Aorta (tissue), 5 donors: ENCODE measurements around the gene LRMDA. TPM values are rescaled to one million over a fixed set of nuclear protein-coding genes. Genes with fewer than 3 reads are reported as not detected.
A peak's percentile ranks its signal among the peaks of the same experiment; 100 is the strongest.
"Not testable (repeated sequence)": the region's sequence is repeated elsewhere in the genome, so short reads cannot be mapped to it uniquely, and the experiment has no call there.

Experiments used
- ATAC-seq: fragments of 200-7000 bp; cut with Tn5 transposase; one replicate; pipeline ENCODE4 v1.9.1; 2022; ENCODE audit warnings: moderate library complexity; ENCODE audit not compliant: low FRiP score
- DNase-seq, 2 donors: peaks; one replicate each; pipeline ENCODE4 v3.0.0-alpha.2; 2020
- H3K27ac ChIP-seq, 2 donors: one replicate each; pipeline ENCODE4 v1.5.1; 2013; ENCODE audit warnings: low read length in 2 of 2, mild to moderate bottlenecking in 2 of 2, moderate library complexity in 2 of 2, control low read depth in 1 of 2, inconsistent platforms in 1 of 2, low read depth in 1 of 2
- H3K27me3 ChIP-seq, 2 donors: one replicate each; pipeline ENCODE4 v1.6.1; 2013; ENCODE audit warnings: control low read depth in 1 of 2, low read length in 1 of 2, mild to moderate bottlenecking in 1 of 2, moderate library complexity in 1 of 2; ENCODE audit not compliant: insufficient read depth in 2 of 2, control insufficient read depth in 1 of 2
- H3K36me3 ChIP-seq, 2 donors: one replicate each; pipeline ENCODE4 v1.6.1; 2013; ENCODE audit warnings: control low read depth in 1 of 2, low read length in 1 of 2, mild to moderate bottlenecking in 1 of 2; ENCODE audit not compliant: insufficient read depth in 2 of 2, control insufficient read depth in 1 of 2
- H3K4me1 ChIP-seq, 2 donors: one replicate each; pipeline ENCODE4 v1.6.1; 2013; ENCODE audit warnings: low read length in 2 of 2, control low read depth in 1 of 2, mild to moderate bottlenecking in 1 of 2, moderate library complexity in 1 of 2; ENCODE audit not compliant: insufficient read depth in 2 of 2, control insufficient read depth in 1 of 2
- H3K4me3 ChIP-seq, 2 donors: one replicate each; pipeline ENCODE4 v1.5.1; 2013; ENCODE audit warnings: low read length in 2 of 2, control low read depth in 1 of 2, mild to moderate bottlenecking in 1 of 2
- H3K9me3 ChIP-seq: one replicate; pipeline ENCODE4 v1.6.1; 2013; ENCODE audit warnings: mild to moderate bottlenecking, low read length; ENCODE audit not compliant: control insufficient read depth
- WGBS, 2 donors: extraction: QIAGEN DNeasy Blood & Tissue Kit; methylation state at CpG; one replicate each; pipeline ENCODE4 v1.1.7; 2013; 5-methylcytosine and 5-hydroxymethylcytosine counted together
- intact Hi-C, 2 donors: fragments of 100-400 bp; cut with DNase I; formaldehyde crosslinking; loops; one replicate each; pipeline versions ENCODE4 v1.14.2 to v1.15.0; 2022
- polyA plus RNA-seq, 2 donors: library from polyadenylated mRNA; stranded (reverse); fragments of 200-250 nt; gene quantifications; one replicate each; pipeline ENCODE4 v1.2.3, GENCODE V29; 2013
- total RNA-seq, 2 donors: library from RNA; stranded (reverse); fragmentation: NEBNext Ultra II Directional; extraction: Animal tissue kit (Norgen Biotek cat#: 25700); gene quantifications; one replicate each; pipeline ENCODE4 v1.2.1, GENCODE V29; 2021
- donor health status: healthy with polysubstance abuse.
- donor health status: Bipolar disorder and iron deficiency.
- donor health status: DM: no; HTN: no; CAD: no.
- donor health status: DM: no; HTN: no; CAD: no.
- donor health status: DM: yes; HTN: yes; CAD: no.

The LRMDA gene
- total and polyA plus RNA-seq, 4 donors = 7.4 to 25.7 (median 14.7) TPM

DNA sequence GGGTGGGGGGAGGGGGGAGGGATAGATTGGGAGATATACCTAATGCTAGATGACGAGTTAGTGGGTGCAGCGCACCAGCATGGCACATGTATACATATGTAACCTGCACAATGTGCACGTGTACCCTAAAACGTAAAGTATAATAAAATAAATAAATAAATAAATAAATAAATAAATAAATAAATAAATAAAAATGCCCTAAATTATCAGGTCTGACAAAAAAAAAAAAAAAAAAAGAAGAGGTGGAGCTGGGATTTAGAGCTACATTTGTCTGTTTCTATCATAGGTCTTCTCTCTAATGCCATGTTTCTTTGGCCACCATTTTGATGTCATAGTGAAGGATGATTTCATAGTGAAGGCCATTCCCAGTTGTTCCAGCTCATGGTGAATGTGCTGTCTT lies 1095.4 kb downstream of the LRMDA start:
- DNase-seq, H3K4me1 ChIP-seq, intact Hi-C loops, H3K27ac ChIP-seq, H3K36me3 ChIP-seq, ATAC-seq, H3K9me3 ChIP-seq, H3K27me3 ChIP-seq, H3K4me3 ChIP-seq: not testable (repeated sequence)
- 96% methylated on average over 4 of the region's 4 CpGs for WGBS, 2 donors

DNA sequence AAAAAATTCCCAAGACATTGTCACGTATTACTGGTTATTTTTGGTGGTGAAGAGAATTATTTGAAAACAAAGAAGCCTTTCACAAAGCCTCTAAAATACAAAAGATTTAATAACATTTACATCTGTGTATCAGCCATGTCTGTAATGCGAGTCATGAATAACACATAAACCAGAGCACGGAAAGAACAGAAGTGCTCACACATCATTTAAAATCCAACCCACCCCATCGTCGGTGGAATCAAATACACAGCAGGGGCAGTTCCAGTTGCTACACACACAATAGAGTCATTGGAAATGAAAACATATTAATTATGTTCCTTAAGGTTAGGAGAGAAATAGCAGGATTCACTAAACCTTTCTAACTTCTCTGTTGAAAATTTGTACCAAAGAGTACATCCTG lies 1108.9 kb downstream of the LRMDA start:
- no peaks in the 10 kb centered on the region for H3K27me3 ChIP-seq
- no peak for ATAC-seq
- H3K36me3 ChIP-seq = no peaks in the 10 kb centered on the region
- intact Hi-C loops = loop anchor here (10.0 kb wide), 2 partner anchors 506 to 1146 kb away; no protein-coding TSS in a partner anchor
- no peaks in the 10 kb centered on the region for H3K4me1 ChIP-seq
- H3K9me3 ChIP-seq = peaks cover 1% of the 10 kb centered on the region
- no peak overlapping the region for H3K4me3 ChIP-seq
- WGBS, 2 donors = 67% methylated on average over 5 of the region's 5 CpGs
- no peak for DNase-seq
- H3K27ac ChIP-seq = no peak overlapping the region

DNA sequence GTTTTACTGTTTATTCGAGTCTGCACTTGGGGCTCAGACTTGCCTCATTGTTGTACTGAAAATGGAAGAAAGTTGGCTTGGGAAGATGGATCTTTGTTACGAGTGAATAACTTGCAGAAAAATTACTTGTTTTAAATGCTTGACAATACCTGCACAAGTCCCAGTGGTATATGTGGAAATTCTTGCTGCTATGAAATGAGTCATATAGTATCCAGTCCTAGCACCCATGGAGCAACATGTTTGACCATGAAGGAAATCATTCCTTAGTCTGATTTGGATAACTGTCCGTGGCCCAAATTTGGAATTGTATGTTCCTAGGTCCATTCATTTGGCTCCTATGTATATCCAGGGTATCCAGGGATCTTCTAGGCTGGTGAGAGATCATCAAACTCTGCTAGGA lies 1109.4 kb downstream of the LRMDA start:
- Histone ChIP-seq H3K4me3 (no peak overlapping the region), H3K9me3 (peaks cover 1% of the 10 kb centered on the region), H3K36me3 (no peaks in the 10 kb centered on the region), H3K27ac (no peak overlapping the region), H3K27me3 (no peaks in the 10 kb centered on the region), H3K4me1 (no peaks in the 10 kb centered on the region)
- ATAC-seq (no peak), DNase-seq (no peak)
- 76 to 77% methylated on average over 3 of the region's 3 CpGs for WGBS, 2 donors
- intact Hi-C loops = loop anchor here (10.0 kb wide), 2 partner anchors 506 to 1146 kb away; no protein-coding TSS in a partner anchor

DNA sequence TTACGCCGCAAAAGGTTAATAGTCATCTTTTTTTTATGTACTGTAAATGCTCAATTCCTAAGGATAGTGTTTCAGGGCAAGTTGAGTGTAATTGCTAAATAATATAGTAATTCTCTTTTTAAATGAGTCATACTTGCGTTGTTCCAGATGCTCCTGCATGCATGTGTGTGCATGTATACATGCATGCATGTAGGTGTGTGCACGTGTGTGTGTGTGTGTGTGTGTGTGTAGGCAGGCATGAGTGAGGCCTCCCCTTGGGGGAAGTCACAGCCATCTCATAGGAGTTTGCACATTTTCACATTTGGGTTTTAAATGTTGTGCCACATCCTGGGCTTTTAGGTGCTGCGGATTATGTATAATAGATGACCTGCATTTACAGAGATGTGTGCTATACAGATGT lies 1110.4 kb downstream of the LRMDA start:
- H3K4me3 ChIP-seq = no peak overlapping the region
- intact Hi-C loops = loop anchor here (10.0 kb wide), 2 partner anchors 507 to 1147 kb away; no protein-coding TSS in a partner anchor
- peaks cover 1% of the 10 kb centered on the region for H3K9me3 ChIP-seq
- H3K27me3 ChIP-seq = no peaks in the 10 kb centered on the region
- ATAC-seq = no peak
- H3K27ac ChIP-seq = no peak overlapping the region
- WGBS, 2 donors = 86 to 94% methylated on average over 5 of the region's 5 CpGs
- no peak for DNase-seq
- no peaks in the 10 kb centered on the region for H3K4me1 ChIP-seq
- no peaks in the 10 kb centered on the region for H3K36me3 ChIP-seq

DNA sequence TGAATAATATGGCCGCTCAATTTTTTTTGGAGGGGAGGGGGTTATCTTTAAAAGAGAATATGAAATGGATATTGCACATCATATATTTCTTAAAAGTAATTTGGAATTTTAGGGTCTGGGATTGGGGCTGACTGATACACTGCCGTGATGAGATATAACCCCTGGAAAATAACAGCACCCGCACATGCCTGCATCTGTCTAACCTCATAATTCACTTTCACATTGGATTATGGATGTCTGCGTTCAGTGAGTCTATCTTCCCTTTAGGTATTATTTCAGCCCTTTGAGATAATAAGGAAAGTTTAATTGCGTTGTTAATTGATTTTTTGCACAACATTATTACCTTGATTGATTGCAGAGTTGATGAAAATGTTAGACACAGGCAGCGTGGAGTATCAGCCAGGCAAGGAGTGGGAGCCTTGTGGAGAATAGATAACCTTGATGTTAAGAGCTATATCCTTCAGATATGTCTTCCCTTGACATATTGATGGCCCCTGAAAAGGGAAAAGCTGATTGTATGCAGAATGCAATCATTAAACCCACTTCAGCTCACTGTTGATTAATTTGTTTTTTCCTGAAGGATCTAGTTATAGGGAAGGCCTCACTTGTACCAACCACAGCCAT lies 1111.0 kb downstream of the LRMDA start:
- 97 to 98% methylated on average over 6 of the region's 6 CpGs for WGBS, 2 donors
- Histone ChIP-seq H3K27ac (no peak overlapping the region), H3K27me3 (no peaks in the 10 kb centered on the region), H3K36me3 (no peaks in the 10 kb centered on the region), H3K9me3 (peaks cover 1% of the 10 kb centered on the region), H3K4me3 (no peak overlapping the region), H3K4me1 (no peaks in the 10 kb centered on the region)
- intact Hi-C loops = loop anchor here (10.0 kb wide), 2 partner anchors 508 to 1148 kb away; no protein-coding TSS in a partner anchor
- no peak for ATAC-seq
- no peak for DNase-seq

DNA sequence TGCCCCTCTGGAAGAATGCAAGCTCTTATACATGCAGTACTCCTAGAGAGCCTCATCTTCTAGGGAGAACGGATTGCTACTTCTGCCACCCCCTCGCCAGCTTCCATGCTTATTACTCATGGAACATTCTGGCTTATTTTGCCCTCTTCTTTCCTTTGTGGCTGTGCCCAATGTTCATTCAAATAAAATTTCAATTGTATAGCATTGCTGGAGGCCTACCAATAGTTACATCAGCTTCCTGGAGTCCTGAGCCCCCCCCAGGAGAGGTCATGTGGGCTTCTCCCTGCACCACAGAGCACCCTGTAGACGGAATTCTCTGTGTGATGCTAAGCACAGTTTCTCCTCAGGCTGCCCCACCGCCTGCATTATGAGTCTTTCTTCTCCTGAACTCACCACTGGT lies 1112.2 kb downstream of the LRMDA start:
- no peak overlapping the region for H3K4me3 ChIP-seq
- DNase-seq (no peak), ATAC-seq (no peak)
- no peak overlapping the region for H3K27ac ChIP-seq
- 48 to 76% methylated on average over 4 of the region's 4 CpGs for WGBS, 2 donors
- peaks cover 1% of the 10 kb centered on the region for H3K9me3 ChIP-seq
- no peaks in the 10 kb centered on the region for H3K36me3 ChIP-seq
- H3K27me3 ChIP-seq = no peaks in the 10 kb centered on the region
- H3K4me1 ChIP-seq = no peaks in the 10 kb centered on the region
- intact Hi-C loops = loop anchor here (10.0 kb wide), 2 partner anchors 509 to 1149 kb away; no protein-coding TSS in a partner anchor

DNA sequence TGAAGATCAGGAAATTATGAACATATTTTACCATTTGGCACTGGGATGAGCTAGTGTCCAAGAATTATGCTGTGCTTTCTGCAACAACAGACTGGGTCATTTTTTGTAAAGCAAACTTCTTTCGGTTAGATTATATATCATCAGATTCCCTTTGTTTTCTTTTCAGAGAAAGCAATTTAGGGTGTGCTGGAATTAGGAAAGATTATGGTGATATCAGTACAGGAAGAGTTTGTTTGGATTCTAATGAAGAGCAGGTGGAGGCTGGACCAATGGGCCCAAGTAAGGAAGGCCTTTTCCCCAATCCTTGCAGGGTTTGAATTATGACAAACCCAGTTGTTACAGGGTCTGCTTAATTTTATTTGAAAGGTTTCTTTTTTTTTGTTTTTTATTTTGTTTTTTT lies 1113.4 kb downstream of the LRMDA start:
- no peaks in the 10 kb centered on the region for H3K4me1 ChIP-seq
- no peaks in the 10 kb centered on the region for H3K9me3 ChIP-seq
- DNase-seq (no peak), ATAC-seq (no peak)
- H3K27ac ChIP-seq = no peak overlapping the region
- no peaks in the 10 kb centered on the region for H3K27me3 ChIP-seq
- intact Hi-C loops = loop anchor here (5.0 to 10.0 kb wide), 5 partner anchors 147 to 1150 kb away; no protein-coding TSS in a partner anchor
- H3K36me3 ChIP-seq = no peaks in the 10 kb centered on the region
- 39 to 43% methylated on average over 1 of the region's 1 CpG for WGBS, 2 donors
- H3K4me3 ChIP-seq = no peak overlapping the region

DNA sequence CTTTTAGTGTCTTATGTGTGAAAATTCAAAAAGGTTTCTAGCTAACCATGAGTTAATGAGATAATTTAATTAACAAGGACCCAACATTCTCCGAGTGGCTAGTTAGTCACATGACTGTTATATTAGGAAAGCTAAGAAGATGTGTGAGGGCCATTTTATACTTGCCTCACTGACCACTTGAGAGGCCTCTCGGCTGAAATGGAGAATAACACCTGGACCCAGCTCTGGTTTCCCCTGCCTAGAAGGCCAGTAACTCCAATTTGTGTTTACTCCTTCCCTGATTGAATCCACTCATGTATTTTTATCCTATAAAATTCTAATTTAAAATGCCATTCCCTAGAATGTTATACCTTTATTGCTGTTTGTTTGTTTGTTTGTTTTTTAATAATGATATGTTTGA lies 1115.0 kb downstream of the LRMDA start:
- no peaks in the 10 kb centered on the region for H3K4me1 ChIP-seq
- no peaks in the 10 kb centered on the region for H3K36me3 ChIP-seq
- WGBS, 2 donors = 90 to 93% methylated on average over 2 of the region's 2 CpGs

DNA sequence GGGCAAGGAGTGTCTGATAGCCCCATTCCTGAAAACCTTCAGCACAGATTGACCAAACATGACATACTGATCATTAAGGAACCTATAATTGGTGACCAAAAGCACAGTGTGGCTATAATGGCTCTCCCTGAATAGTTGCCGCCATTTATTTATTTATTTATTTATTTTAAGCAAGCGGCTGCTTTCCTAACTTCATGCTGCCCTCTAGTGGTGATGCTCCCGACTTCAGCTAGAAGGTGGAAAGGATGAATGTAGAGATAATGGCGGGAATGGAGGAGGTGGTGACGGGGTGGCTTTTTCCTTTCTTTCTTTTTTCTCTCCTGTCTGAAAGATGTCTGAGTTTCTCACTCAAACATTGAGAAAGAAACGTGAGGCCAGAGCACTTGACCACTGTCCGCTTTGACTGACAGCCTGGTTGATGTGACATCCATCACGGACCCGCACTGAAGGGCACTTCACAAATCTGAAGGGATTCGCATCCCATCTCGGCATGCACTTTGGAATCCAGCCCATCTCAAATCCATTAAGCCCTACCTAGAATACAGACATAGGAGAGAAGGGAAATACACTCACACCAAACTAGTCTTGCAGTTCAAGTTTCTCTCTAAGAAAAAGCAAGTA lies 1116.0 kb downstream of the LRMDA start:
- H3K27ac ChIP-seq = no peak overlapping the region
- WGBS, 2 donors = 21 to 22% methylated on average over 11 of the region's 11 CpGs
- H3K27me3 ChIP-seq = no peaks in the 10 kb centered on the region
- H3K9me3 ChIP-seq = no peaks in the 10 kb centered on the region
- H3K4me1 ChIP-seq = no peaks in the 10 kb centered on the region
- DNase-seq (peak; percentile 83 to 84), ATAC-seq (peak; percentile 72)
- no peak overlapping the region for H3K4me3 ChIP-seq
- intact Hi-C loops = loop anchor here (5.0 to 10.0 kb wide), 5 partner anchors 150 to 1153 kb away; no protein-coding TSS in a partner anchor
- no peaks in the 10 kb centered on the region for H3K36me3 ChIP-seq

More for the DNA sequence above, 1115.0 kb downstream of the LRMDA start:
- H3K27ac ChIP-seq = no peak overlapping the region
- no peaks in the 10 kb centered on the region for H3K9me3 ChIP-seq
- DNase-seq = no peak
- intact Hi-C loops = loop anchor here (5.0 to 10.0 kb wide), 5 partner anchors 149 to 1152 kb away; no protein-coding TSS in a partner anchor
- no peak for ATAC-seq
- H3K27me3 ChIP-seq = no peaks in the 10 kb centered on the region
- no peak overlapping the region for H3K4me3 ChIP-seq
